AG20443 (cell line): Measurements from ENCODE around the gene EMC8.
"Not testable (repeated sequence)": the region's sequence is repeated elsewhere in the genome, so short reads cannot be mapped to it uniquely, and the experiment has no call there.

Experiments used
- DNase-seq: peaks from one replicate; pipeline ENCODE4 v3.0.0; 2012; ENCODE audit warnings: low spot score, mixed read lengths

Gene EMC8

GRCh38 chr16:85834741-85835140, 35.4 kb upstream of the EMC8 start:
- DNase-seq, result no peak

- DNase-seq, result no peak
These were observed 34.0 kb upstream of the EMC8 start for GRCh38 chr16:85833219-85833920.

- DNase-seq, result no peak
These were observed 33.4 kb upstream of the EMC8 start for GRCh38 chr16:85832570-85833218.

- no peak for DNase-seq
These were observed 31.5 kb upstream of the EMC8 start for GRCh38 chr16:85830821-85831220.

GRCh38 chr16:85829751-85830445, 30.6 kb upstream of the EMC8 start:
- DNase-seq, result no peak

GRCh38 chr16:85829171-85829719, 29.9 kb upstream of the EMC8 start:
- no peak for DNase-seq

GRCh38 chr16:85828166-85828565, 28.8 kb upstream of the EMC8 start:
- DNase-seq, result no peak

- no peak for DNase-seq
These were observed 27.4 kb upstream of the EMC8 start for GRCh38 chr16:85826686-85827247.

- no peak for DNase-seq
These were observed 26.0 kb upstream of the EMC8 start for GRCh38 chr16:85825326-85825725.

- DNase-seq, result no peak
These were observed 25.1 kb upstream of the EMC8 start for GRCh38 chr16:85824161-85825135.

- DNase-seq, result no peak
These were observed 24.1 kb upstream of the EMC8 start for GRCh38 chr16:85823328-85823920.

GRCh38 chr16:85822145-85822544, 22.8 kb upstream of the EMC8 start:
- DNase-seq, result no peak

GRCh38 chr16:85821390-85822135, 22.2 kb upstream of the EMC8 start:
- DNase-seq, result peak; percentile 94

- no peak for DNase-seq
These were observed 21.4 kb upstream of the EMC8 start for GRCh38 chr16:85820604-85821372.

- DNase-seq, result no peak
These were observed 20.4 kb upstream of the EMC8 start for GRCh38 chr16:85819771-85820170.

- DNase-seq, result peak; percentile 89
These were observed 19.9 kb upstream of the EMC8 start for GRCh38 chr16:85819245-85819644.

GRCh38 chr16:85817195-85817594, 17.9 kb upstream of the EMC8 start:
- DNase-seq, result not testable (repeated sequence)

- no peak for DNase-seq
These were observed 16.8 kb upstream of the EMC8 start for GRCh38 chr16:85816159-85816558.
